ENCODE measurements around the gene DEAF1. TPM values are rescaled to one million over a fixed set of nuclear protein-coding genes. Genes with fewer than 3 reads are reported as not detected.

DEAF1 gene
- total RNA-seq, 2 donors from 2014 or later, result 44.1 to 51.9 TPM

GRCh38 chr11:615504-616319 lies 79.3 kb downstream of the DEAF1 start, which contains the start of gene IRF7:
Gene IRF7, minus strand, starts transcription at chr11:615950. Its CDS starts 586 bp downstream, at chr11:615364.
- Mint-ChIP-seq H3K4me3 (peak within 1 kb of the TSS; percentile 69), H3K4me1 (no peaks in the 10 kb centered on the region), H3K27me3 (ENCODE audit: insufficient read depth) (no peaks in the 10 kb centered on the region), H3K27ac (peak within 1 kb of the TSS; percentile 95), H3K9me3 (no peaks in the 10 kb centered on the region), H3K36me3 (ENCODE audit: low read depth) (peaks cover 8% of the 10 kb centered on the region)
- Histone ChIP-seq H3K9ac (ENCODE audit: extremely low read depth, low read length, poor library complexity, severe bottlenecking) (peak within 1 kb of the TSS; percentile 66), H3K36me3 (ENCODE audit: control insufficient read depth, insufficient read depth, low read length) (peaks cover 29% of the 10 kb centered on the region), H3K9me3 (ENCODE audit: control insufficient read depth, low read length) (no peaks in the 10 kb centered on the region), H3K27ac (ENCODE audit: low read depth, low read length) (peak within 1 kb of the TSS; percentile 83), H3K4me3 (ENCODE audit: low read length) (peak within 1 kb of the TSS; percentile 80), H3K27me3 (ENCODE audit: control insufficient read depth, insufficient read depth, low read length, poor library complexity, severe bottlenecking) (no peaks in the 10 kb centered on the region), H3K4me1 (ENCODE audit: control insufficient read depth, insufficient read depth, low read length) (no peaks in the 10 kb centered on the region)
- TF ChIP-seq CTCF (conservative IDR thresholded peaks at IDR 0.05), result no peak
- 13 to 32% methylated on average over 27 to 66 of the region's 66 CpGs for WGBS, 2 experiments (ENCODE audit: insufficient coverage in 1 of 2, insufficient read length in 1 of 2)
- peak; percentile 97 for DNase-seq

- H3K27ac ChIP-seq (ENCODE audit: low read depth, low read length), result no peak overlapping the region
- no peaks in the 10 kb centered on the region for H3K27me3 ChIP-seq (ENCODE audit: control insufficient read depth, insufficient read depth, low read length, poor library complexity, severe bottlenecking)
- peak overlapping the region; percentile 80 for H3K4me3 ChIP-seq (ENCODE audit: low read length)
- no peak for TF ChIP-seq CTCF (conservative IDR thresholded peaks at IDR 0.05)
- no peaks in the 10 kb centered on the region for H3K4me1 ChIP-seq (ENCODE audit: control insufficient read depth, insufficient read depth, low read length)
- WGBS, 2 experiments (ENCODE audit: insufficient coverage in 1 of 2, insufficient read length in 1 of 2), result 89 to 93% methylated on average over 32 to 68 of the region's 68 CpGs
- peak overlapping the region; percentile 66 for H3K9ac ChIP-seq (ENCODE audit: extremely low read depth, low read length, poor library complexity, severe bottlenecking)
- H3K27ac Mint-ChIP-seq, result peak overlapping the region; percentile 95
- H3K36me3 Mint-ChIP-seq (ENCODE audit: low read depth), result peaks cover 11% of the 10 kb centered on the region
- peak overlapping the region; percentile 69 for H3K4me3 Mint-ChIP-seq
- DNase-seq, result no peak
- no peaks in the 10 kb centered on the region for H3K9me3 ChIP-seq (ENCODE audit: control insufficient read depth, low read length)
- no peaks in the 10 kb centered on the region for H3K4me1 Mint-ChIP-seq
- no peaks in the 10 kb centered on the region for H3K9me3 Mint-ChIP-seq
- peaks cover 31% of the 10 kb centered on the region for H3K36me3 ChIP-seq (ENCODE audit: control insufficient read depth, insufficient read depth, low read length)
- no peaks in the 10 kb centered on the region for H3K27me3 Mint-ChIP-seq (ENCODE audit: insufficient read depth)
Measured at GRCh38 chr11:614623-615503, 80.2 kb downstream of the DEAF1 start.

- H3K9me3 Mint-ChIP-seq, result no peaks in the 10 kb centered on the region
- no peaks in the 10 kb centered on the region for H3K27me3 ChIP-seq (ENCODE audit: control insufficient read depth, insufficient read depth, low read length, poor library complexity, severe bottlenecking)
- H3K36me3 ChIP-seq (ENCODE audit: control insufficient read depth, insufficient read depth, low read length), result peaks cover 31% of the 10 kb centered on the region
- DNase-seq, result no peak
- no peaks in the 10 kb centered on the region for H3K4me1 ChIP-seq (ENCODE audit: control insufficient read depth, insufficient read depth, low read length)
- H3K9me3 ChIP-seq (ENCODE audit: control insufficient read depth, low read length), result no peaks in the 10 kb centered on the region
- H3K27ac Mint-ChIP-seq, result peak overlapping the region; percentile 74
- no peak for TF ChIP-seq CTCF (conservative IDR thresholded peaks at IDR 0.05)
- H3K4me1 Mint-ChIP-seq, result no peaks in the 10 kb centered on the region
- peaks cover 13% of the 10 kb centered on the region for H3K36me3 Mint-ChIP-seq (ENCODE audit: low read depth)
- no peak overlapping the region for H3K9ac ChIP-seq (ENCODE audit: extremely low read depth, low read length, poor library complexity, severe bottlenecking)
- H3K4me3 Mint-ChIP-seq, result peak overlapping the region; percentile 42
- 81 to 87% methylated on average over 7 to 14 of the region's 14 CpGs for WGBS, 2 experiments (ENCODE audit: insufficient coverage in 1 of 2, insufficient read length in 1 of 2)
- no peak overlapping the region for H3K4me3 ChIP-seq (ENCODE audit: low read length)
- H3K27me3 Mint-ChIP-seq (ENCODE audit: insufficient read depth), result no peaks in the 10 kb centered on the region
- no peak overlapping the region for H3K27ac ChIP-seq (ENCODE audit: low read depth, low read length)
Measured at GRCh38 chr11:614021-614622, 80.9 kb downstream of the DEAF1 start.

All from endodermal cell (in vitro differentiated cells).